Coronary artery (tissue), 2 donors: ENCODE data around the gene FES.

Source experiments
- DNase-seq: peaks from one replicate; pipeline ENCODE4 v3.0.0-alpha.2; 2017; ENCODE audit warnings: low spot score
- H3K27ac ChIP-seq, 2 donors: fragments of 200-600 bp; sonication (generic); one replicate each; pipeline ENCODE4 v1.5.1; 2016 to 2019
- H3K4me3 ChIP-seq: fragments of 200-600 bp; sonication (generic); 2 replicates; pipeline ENCODE4 v1.5.1; 2016; ENCODE audit warnings: mild to moderate bottlenecking, moderate library complexity
- TF ChIP-seq, protein P1 (sequence below): fragments of 200-600 bp; sonication (generic); IDR thresholded peaks from one replicate; pipeline ENCODE4 v1.5.1; 2019; ENCODE audit warnings: antibody characterized with exemption

FES gene

DNA sequence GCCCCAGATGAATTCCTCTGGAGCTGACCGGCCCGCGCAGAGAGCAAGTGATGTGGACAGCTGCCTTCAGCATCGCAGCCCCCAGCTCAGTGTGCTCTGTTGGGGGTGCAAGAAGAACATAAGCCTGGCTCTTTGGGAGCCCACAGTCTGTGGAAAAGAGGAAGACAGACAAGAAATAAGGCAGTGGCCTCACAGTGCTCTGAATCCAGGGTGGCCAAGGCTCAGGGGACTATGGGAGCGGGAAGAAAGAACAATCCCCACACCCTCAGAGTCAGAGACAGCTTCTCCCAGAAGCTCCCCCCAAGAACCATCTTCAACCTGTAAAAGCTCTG lies 48.3 kb downstream of the FES start:
- Histone ChIP-seq H3K27ac (peak overlapping the region; percentile 59 to 96), H3K4me3 (peak overlapping the region; percentile 97)
- DNase-seq, result no peak
- TF ChIP-seq, protein P1, sequence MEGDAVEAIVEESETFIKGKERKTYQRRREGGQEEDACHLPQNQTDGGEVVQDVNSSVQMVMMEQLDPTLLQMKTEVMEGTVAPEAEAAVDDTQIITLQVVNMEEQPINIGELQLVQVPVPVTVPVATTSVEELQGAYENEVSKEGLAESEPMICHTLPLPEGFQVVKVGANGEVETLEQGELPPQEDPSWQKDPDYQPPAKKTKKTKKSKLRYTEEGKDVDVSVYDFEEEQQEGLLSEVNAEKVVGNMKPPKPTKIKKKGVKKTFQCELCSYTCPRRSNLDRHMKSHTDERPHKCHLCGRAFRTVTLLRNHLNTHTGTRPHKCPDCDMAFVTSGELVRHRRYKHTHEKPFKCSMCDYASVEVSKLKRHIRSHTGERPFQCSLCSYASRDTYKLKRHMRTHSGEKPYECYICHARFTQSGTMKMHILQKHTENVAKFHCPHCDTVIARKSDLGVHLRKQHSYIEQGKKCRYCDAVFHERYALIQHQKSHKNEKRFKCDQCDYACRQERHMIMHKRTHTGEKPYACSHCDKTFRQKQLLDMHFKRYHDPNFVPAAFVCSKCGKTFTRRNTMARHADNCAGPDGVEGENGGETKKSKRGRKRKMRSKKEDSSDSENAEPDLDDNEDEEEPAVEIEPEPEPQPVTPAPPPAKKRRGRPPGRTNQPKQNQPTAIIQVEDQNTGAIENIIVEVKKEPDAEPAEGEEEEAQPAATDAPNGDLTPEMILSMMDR, result no peak

DNA sequence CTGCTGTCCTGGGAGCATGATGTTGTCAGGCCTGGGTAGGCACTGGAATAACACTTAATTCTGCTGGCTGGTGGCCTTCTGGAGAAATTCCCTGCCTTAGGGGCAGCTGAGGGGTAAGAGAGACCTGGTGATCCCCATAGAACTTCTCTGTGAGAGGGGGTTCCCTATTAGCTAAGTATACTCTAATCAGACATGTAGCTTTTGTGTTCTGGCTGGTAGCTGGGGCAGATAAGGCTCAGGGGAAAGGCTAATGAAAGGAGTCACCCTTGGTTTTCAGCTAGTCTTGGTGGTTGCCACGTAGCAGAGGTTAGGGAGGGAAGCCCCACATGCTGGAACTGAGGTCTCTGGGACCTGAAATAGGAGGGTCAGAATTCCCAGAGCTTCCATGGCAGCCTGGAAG lies 49.0 kb downstream of the FES start:
- no peak overlapping the region for H3K27ac ChIP-seq
- TF ChIP-seq, protein P1, result no peak
- DNase-seq, result no peak
- H3K4me3 ChIP-seq, result no peak overlapping the region

DNA sequence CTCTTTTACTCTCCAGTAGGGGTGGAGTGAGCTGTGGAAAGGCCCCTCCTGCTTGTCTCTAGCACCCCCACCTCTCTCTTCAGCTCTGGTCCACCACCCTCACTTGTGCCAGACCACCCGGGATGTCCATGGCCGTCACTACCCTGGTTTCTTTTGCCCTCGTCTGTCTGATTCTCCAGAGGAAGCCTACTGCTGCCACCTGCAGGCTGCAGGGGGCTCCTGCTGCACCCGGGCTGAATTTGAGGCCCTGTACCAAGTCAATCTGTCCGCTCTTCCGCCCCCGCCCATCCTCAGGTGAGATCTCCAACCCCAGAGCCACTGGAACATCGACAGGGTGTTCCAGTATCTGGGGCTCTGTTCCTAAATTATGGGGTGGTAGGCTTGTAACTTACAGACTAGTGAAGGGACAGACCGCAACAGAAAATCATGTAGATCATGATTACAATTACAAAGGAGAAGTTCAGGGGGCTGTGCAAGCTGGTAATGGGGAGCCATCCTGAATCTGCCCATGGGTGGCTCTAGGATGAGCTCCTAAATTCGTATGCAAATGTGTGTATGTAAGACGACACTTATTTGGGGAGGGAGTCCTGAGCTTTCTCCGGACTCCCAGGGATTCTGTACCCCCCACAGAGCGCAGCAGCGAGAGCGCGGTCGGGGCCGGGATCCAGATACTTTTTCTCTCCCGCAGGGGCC lies 50.1 kb downstream of the FES start:
- TF ChIP-seq, protein P1, result peak; percentile 81
- peak overlapping the region; percentile 88 to 94 for H3K27ac ChIP-seq
- peak overlapping the region; percentile 92 for H3K4me3 ChIP-seq

DNA sequence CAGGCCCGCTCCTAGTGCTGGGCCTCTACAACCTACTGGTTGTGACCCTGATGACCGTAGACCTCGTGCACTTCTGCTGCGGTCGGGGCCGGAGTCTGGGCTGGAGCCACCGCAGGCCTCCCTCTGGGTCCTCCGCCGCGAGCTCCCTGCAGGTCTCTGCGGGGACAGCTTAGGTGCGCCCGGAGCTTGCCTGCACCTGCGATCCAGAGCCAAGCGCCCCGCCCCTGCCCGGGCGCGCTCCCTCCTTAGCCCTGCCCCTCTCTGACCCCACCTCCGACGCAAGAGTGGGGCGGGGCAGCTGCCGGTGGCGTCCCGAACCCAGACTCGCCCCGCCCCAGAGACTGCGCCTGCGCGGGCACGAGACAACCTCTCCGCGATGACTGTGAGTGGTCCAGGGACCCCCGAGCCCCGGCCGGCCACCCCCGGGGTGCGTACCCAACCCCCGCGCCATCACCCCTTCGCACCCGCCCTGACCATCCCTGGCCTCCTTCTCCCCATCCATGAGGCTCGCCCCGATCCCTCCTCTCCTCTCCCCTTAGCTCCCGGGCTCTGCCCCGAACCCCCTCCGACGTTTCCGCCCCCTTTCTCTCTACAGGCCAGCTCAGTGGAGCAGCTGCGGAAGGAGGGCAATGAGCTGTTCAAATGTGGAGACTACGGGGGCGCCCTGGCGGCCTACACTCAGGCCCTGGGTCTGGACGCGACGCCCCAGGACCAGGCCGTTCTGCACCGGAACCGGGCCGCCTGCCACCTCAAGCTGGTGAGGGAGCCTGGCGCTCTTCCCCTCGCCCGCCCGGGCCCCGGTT lies 50.8 kb downstream of the FES start, which contains the start of gene UNC45A:
Gene UNC45A (plus strand): TSS at position 337 of the 803 bp plus-strand sequence. CDS start 40 bp downstream, at position 377.
- H3K4me3 ChIP-seq, result peak within 1 kb of the TSS; percentile 92
- peak; percentile 90 for DNase-seq
- peak within 1 kb of the TSS; percentile 88 to 94 for H3K27ac ChIP-seq
- TF ChIP-seq, protein P1, result no peak

More for the DNA sequence above, 50.1 kb downstream of the FES start:
- peak; percentile 87 for DNase-seq

DNA sequence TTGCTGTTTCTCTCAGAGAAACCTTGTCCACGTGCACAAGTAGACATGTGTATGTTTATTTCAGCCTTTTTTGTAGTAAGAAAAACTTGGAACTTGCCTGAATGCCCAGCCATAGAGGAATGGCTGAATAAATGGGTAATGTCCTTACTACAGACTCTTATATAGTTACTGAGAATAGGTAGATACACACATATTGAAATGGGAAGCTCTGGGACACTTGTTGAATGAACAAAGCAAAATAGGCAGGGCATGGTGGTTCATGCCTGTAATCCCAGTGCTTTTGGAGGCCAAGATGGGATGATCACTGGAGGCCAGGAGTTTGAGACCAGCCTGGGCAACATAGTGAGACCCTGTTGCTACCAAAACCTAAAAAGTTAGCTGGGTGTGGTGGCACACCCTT lies 52.5 kb downstream of the FES start:
- Histone ChIP-seq H3K4me3 (no peak overlapping the region), H3K27ac (no peak overlapping the region)
- TF ChIP-seq, protein P1, result no peak
- no peak for DNase-seq

DNA sequence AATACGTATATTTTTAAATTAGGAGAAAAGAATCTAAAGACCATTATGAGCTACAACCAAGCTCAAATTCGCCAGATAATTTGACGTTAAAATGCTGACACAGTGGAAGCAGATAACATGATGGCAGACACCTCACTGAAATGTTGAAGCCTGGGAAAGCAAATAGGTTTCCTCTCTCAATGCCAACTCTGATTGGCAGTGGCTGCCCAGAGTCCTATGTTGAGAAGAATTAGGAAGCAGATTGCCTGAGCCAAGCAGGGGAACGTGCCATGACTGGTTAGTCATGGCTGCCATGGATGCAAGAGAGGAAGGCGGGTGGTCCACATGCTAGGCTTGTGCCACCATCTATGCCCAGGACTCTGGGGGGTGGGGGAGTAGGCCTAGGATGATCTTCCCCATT lies 54.0 kb downstream of the FES start:
- no peak for DNase-seq
- H3K27ac ChIP-seq, result no peak overlapping the region
- H3K4me3 ChIP-seq, result no peak overlapping the region
- TF ChIP-seq, protein P1, result no peak
